T-helper 9 cell (primary cell): ENCODE results near the gene NME7.

ENCODE experiments used
- DNase-seq: peaks from one replicate; pipeline ENCODE4 v3.0.0-alpha.2; 2020

The NME7 gene

DNA sequence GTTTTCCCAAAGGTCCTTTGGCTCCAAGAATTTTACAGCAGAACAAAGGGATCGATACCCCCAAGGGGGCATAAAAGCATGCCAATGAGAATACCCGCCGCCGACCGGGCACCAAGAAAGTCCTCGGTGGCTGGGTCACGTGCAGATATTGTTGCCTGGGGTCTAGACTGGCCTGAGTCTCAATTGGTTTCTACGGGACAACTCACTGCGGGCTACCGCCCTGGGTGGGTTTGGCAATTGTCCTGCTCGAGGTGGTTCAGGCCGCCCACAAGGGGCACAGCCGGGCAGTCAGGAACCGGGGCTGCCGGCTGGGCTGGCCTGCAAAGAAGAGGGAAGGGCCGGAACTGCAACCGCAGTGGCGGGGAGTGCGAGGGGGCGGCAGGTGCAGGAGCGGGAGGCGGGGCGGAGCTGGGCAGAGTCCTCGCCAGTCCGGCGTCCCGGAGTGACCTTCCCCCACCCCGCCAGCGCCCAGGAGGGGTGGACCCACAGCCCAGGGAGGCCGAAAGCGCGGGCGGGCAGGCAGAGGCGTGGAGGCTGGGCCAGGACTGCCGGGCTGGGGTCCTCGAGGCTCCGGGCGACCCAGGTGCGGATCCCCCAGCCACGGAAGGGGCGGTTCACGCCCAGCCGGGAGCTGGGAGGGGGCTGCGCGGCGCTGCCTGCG lies 262.0 kb downstream of the NME7 start:
- DNase-seq, result peak; percentile 33

GRCh38 chr1:169105087-169105433 lies 262.5 kb downstream of the NME7 start:
- no peak for DNase-seq

- DNase-seq, result no peak
These were observed 264.1 kb downstream of the NME7 start for GRCh38 chr1:169103480-169103893.

- no peak for DNase-seq
These were observed 264.6 kb downstream of the NME7 start for GRCh38 chr1:169103002-169103401.

DNA sequence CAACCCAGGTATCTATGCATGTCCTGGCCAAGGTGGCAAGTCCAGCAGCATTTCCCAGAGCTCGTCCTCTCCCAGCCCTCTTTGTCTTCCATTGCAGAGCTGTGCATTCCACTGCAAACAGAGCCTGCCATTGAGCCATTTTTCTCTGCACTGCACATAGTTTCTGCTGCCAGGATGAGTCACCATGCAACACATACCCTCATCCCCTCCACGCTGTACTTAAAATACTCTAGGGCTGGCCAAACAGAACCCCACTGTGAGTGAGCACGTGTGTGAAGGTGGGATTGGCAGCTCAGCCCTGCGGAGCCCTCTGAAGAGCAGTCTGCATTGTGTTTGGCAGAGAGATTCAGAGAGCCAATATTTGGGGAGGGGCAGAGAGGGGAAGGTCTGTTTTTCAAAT lies 265.0 kb downstream of the NME7 start:
- no peak for DNase-seq

GRCh38 chr1:169100651-169101088 lies 266.9 kb downstream of the NME7 start:
- no peak for DNase-seq

DNA sequence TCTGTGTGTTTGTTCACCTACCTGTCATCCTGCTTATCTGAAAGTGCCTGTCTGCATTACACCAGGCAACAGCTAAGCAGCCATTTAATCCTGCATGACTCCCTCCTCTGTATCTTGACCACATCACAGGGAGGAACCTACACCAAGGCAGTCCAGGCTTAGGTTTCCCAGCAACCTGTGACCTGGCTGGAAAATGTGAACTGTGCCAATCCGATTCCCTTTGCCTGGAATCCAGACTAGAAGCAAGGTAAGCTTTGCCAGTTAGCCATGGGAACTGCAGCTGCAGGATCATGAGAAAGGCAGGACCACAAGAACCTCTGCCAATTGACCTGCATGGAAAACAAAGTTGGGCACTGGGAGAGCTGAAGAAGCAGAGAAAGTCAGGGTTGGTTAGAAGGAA lies 267.4 kb downstream of the NME7 start:
- no peak for DNase-seq

DNA sequence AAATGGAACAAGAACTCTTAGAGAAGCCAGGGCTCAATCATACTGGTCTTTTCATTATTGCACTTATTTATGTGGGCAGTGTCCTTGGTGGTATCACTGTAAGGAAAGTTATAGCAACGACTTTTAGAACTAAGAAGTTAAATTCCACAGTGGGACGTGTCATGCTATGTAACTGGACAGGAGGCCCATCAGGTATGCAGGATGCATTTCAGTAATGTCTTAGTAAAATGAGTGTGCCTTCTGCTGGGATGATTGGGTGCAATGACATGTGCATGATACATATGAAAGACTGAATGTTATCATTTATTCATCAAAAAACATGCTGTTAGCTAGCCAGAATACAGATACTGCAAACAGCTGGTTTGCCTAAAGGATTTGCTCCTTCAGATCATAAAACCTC lies 268.0 kb downstream of the NME7 start:
- no peak for DNase-seq

DNA sequence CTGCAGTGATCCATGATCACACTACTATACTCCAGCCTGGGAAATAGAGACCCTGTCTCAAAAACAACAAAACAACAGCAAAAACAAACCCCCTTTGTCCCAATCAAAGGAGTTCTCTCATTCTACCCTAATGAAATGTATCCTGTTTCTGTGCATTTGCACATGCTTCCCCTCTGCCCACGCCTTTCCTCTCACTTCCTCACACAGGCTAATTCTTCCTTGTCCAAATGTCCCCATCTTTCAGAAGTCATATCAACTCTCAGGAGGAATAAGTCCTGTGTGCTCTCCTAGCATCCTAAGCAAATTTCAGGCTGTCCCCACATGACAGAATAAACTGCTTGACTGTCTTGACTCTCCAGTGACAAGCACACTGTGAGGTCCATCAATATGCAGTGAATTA lies 269.2 kb downstream of the NME7 start:
- no peak for DNase-seq

DNA sequence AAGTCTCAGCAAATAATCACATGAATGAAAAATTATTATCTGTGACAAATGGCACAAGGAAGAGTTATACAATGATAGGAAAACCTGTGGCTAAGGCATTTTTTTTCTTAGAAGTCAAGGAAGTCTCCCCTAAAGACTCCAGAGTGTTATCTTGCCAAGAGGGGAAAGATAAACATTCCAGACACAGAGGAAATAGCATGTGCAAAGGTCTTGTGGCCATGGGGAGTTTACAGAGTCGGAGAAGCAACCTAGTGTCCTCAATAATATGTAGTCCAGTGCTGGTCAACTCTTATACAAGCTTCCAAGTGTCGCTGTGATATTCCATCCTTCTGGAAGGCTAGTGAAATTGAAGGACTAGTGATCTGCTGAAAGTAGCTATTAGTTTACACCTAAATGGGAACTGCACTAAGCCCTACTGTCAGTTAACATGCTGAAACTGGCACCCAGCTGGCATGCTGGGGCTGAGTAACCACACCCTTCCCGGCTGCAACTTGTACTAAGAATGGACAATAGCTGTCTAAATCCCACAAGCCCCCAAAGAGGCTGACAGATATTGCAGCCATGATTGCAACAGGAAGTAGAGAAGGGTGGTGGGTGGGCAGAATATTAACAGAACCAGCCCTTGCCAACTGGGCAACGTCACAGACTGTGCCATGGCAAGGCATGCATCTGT lies 272.6 kb downstream of the NME7 start:
- DNase-seq, result no peak

DNA sequence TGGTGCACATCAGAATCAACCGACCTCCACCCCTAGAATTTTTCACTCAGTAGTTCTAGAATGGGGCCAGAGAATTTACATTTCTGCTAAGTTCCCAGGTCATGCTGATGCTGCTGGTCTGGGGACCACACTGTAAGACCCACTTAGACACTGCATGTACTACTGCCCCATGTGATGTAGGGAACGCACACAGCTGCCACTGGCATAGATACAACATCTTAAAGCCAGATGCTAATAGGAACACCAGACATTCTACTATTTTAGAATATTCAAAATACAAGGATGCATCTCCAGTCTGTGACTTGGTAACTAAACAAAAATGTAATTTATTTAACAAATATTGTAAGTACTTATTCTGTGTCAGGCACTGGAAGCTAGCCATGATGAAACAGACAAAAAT lies 275.2 kb downstream of the NME7 start:
- no peak for DNase-seq

- DNase-seq, result no peak
These were observed 276.1 kb downstream of the NME7 start for GRCh38 chr1:169091480-169091941.

DNA sequence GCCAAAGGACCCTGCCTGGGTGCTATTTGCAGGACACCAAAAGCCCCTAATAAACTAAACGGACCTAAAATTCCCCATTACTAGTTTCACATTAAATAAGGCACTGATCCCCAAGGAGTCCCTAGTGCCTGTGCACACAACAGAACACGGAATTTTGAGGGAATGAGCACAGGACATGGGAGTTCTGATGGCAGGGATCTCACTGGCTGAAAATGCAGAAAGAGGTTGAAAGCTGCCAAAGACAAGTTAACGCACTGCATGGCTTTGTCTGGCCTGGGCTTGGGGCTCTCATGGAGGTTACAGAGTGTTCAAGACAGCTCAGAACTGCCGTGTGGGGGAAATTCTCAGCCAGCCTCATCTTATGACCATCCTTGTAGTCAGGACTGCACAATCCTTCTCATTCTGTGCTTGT lies 276.7 kb downstream of the NME7 start:
- no peak for DNase-seq

DNA sequence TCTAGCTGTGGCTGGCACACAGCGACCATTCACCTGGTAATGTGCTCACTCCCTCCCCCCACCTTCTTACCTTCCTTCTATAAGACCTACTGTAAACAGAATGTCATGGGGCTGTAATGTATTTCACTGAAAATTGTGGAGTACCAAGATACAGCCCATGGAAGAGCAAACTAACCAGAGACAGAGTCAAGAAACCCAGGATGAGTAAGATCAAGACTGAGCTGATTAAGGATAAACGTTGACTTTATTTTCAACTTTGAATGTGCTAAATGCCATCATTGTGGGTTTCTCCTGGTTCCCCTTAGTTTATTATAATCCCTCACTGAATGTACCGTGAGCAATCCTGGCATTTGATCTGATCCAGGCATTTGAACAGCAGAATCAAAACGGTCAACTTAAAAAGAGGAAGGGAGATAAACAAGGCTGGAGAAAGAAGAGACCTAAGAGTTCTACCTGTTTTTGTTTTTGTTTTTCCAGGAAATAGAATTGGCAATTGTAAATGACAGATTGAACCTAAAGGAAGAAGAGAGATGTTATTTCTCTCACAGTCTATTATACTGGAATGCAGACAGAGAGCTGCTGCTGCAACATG lies 277.2 kb downstream of the NME7 start:
- DNase-seq, result no peak

GRCh38 chr1:169089776-169090175 lies 277.8 kb downstream of the NME7 start:
- DNase-seq, result no peak

DNA sequence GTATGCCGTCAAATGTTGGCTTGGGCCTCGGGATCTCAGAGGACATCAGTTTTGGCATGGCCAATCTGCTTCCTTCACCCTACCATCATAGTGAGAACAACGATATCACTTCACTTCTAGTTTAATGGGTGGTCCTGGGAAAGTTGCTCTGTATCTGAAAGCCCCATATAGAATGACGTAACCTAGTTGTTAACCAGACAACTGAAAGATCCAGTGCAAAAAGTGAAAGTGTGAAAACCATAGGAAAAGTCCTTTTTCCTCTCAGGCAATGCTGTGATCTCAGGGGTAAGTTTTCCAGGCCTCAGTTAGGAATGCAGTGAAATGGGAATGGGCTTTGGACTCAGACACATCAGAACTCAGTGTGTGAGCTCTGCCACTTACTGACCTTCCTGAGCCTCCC lies 279.7 kb downstream of the NME7 start:
- no peak for DNase-seq

DNA sequence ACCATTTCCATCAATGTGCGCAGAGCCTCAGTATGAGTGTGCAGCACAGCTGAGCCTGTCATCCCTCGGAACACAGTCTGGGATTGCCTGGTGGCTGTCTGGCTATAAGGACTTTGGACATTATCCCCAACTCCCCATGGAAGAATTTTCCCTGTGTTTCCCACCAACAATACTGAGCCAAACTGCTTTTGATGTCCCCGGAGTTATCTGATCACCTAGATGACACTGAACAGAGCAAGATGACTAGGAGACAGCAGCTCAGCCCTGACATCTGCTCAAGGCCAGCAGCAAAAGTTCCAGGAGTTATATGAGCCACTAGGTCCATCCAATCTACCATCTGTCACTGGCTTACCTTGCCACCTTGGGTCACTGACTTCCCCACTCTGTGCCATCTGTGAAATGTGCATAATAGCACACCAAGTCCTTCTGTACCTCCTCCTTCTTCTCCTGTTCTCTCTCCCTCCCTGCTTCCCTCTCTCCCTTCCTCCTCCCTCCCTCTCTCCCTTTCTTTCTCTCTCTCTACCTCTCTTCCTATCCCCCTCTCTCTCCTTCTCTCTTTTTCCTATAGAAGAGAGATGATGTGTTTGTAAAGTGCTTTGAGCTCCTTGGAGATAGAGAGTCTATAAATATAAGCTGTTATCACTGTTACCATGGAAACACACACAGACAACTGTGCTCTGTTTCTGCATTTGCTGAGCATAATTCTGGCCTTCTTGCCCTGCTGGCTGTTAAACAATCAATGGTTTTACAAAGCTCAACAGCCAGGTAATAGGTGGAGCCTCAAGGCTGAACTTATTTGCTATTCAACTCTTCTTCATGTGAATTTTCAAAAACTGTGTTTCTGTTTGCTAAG lies 280.8 kb downstream of the NME7 start:
- DNase-seq, result no peak

- no peak for DNase-seq
These were observed 281.7 kb downstream of the NME7 start for GRCh38 chr1:169085911-169086310.
